Keratinocyte (primary cell): ENCODE results near the gene MLXIP. TPM values are rescaled to one million over a fixed set of nuclear protein-coding genes. Genes with fewer than 3 reads are reported as not detected.
A peak's percentile ranks its signal among the peaks of the same experiment; 100 is the strongest.

Experiments used
- DNase-seq: peaks from one replicate; pipeline ENCODE4 v3.0.0-alpha.2; 2011; ENCODE audit warnings: low read depth, missing footprints, low spot score
- FAIRE-seq: peaks from 2 replicates; lab custom pipeline; 2011; peaks lifted over from hg19 to GRCh38; lab: Jason Lieb, UNC
- H2AFZ ChIP-seq: 2 replicates; pipeline ENCODE4 v1.6.0; 2012; ENCODE audit warnings: low read length, control low read depth, inconsistent platforms; ENCODE audit not compliant: control insufficient read depth
- H3K27ac ChIP-seq: 2 replicates; pipeline ENCODE4 v1.5.1; 2011; ENCODE audit warnings: low read length; ENCODE audit not compliant: control insufficient read depth, insufficient read depth
- H3K27me3 ChIP-seq: 3 replicates; pipeline ENCODE4 v1.6.0; 2011; ENCODE audit warnings: low read length; ENCODE audit not compliant: control insufficient read depth, insufficient read depth; ENCODE audit errors: extremely low read depth
- H3K36me3 ChIP-seq, 2 experiments: 2 replicates in 1 of 2; 3 replicates in 1 of 2; pipeline ENCODE4 v1.5.1; 2011; ENCODE audit warnings: low read length in 2 of 2, mild to moderate bottlenecking in 1 of 2; ENCODE audit not compliant: control insufficient read depth in 2 of 2, insufficient read depth in 2 of 2; ENCODE audit errors: extremely low read depth in 1 of 2
- H3K4me1 ChIP-seq: 3 replicates; pipeline ENCODE4 v1.5.1; 2011; ENCODE audit warnings: low read length; ENCODE audit not compliant: control insufficient read depth, insufficient read depth; ENCODE audit errors: extremely low read depth
- H3K4me2 ChIP-seq: 3 replicates; pipeline ENCODE4 v1.6.0; 2011; ENCODE audit warnings: low read depth, low read length; ENCODE audit not compliant: control insufficient read depth, insufficient read depth; ENCODE audit errors: extremely low read depth
- H3K4me3 ChIP-seq, 3 experiments: fragments of 200-600 bp in 1 of 3; sonication (generic) in 1 of 3; 2 replicates in 2 of 3; 3 replicates in 1 of 3; pipeline ENCODE4 v1.5.1; 2011 to 2016; ENCODE audit warnings: low read length in 3 of 3, mild to moderate bottlenecking in 3 of 3, control low read depth in 2 of 3, inconsistent platforms in 1 of 3, low read depth in 1 of 3, mixed read lengths in 1 of 3, mixed run types in 1 of 3, moderate library complexity in 1 of 3; ENCODE audit not compliant: control insufficient read depth in 2 of 3, insufficient read depth in 2 of 3; ENCODE audit errors: extremely low read depth in 1 of 3
- H3K79me2 ChIP-seq: 2 replicates; pipeline ENCODE4 v1.6.0; 2012; ENCODE audit warnings: low read length; ENCODE audit not compliant: control insufficient read depth, insufficient read depth
- H3K9ac ChIP-seq: 3 replicates; pipeline ENCODE4 v1.6.0; 2011; ENCODE audit warnings: low read length; ENCODE audit not compliant: control insufficient read depth, insufficient read depth; ENCODE audit errors: extremely low read depth
- H3K9me1 ChIP-seq: 3 replicates; pipeline ENCODE4 v1.6.0; 2011; ENCODE audit warnings: low read length; ENCODE audit not compliant: control insufficient read depth, insufficient read depth; ENCODE audit errors: extremely low read depth
- H3K9me3 ChIP-seq: 2 replicates; pipeline ENCODE4 v1.5.1; 2012; ENCODE audit warnings: low read depth, low read length; ENCODE audit not compliant: control insufficient read depth
- H4K20me1 ChIP-seq: 3 replicates; pipeline ENCODE4 v1.6.0; 2011; ENCODE audit warnings: low read length; ENCODE audit not compliant: control insufficient read depth, insufficient read depth; ENCODE audit errors: extremely low read depth
- CTCF ChIP-seq, 3 experiments: IDR thresholded peaks in 1 of 3; conservative IDR thresholded peaks in 1 of 3; optimal IDR thresholded peaks in 1 of 3; 2 replicates in 2 of 3; 3 replicates in 1 of 3; pipeline versions ENCODE3 to v1.5.1; 2011; ENCODE audit warnings: low read length in 3 of 3, mild to moderate bottlenecking in 3 of 3, moderate library complexity in 2 of 3, control low read depth in 1 of 3, inconsistent platforms in 1 of 3; ENCODE audit not compliant: insufficient read depth in 2 of 3; ENCODE audit errors: extremely low read depth in 1 of 3
- EZH2 ChIP-seq: IDR thresholded peaks from one replicate; pipeline ENCODE4 v1.6.1; 2012; ENCODE audit warnings: inconsistent platforms, mild to moderate bottlenecking, low read length, moderate library complexity
- dilution Hi-C: fragments of 300-500 bp; cut with MboI; formaldehyde crosslinking; loops from one replicate; pipeline ENCODE4 v1.7.0; 2020; ENCODE audit warnings: low sequenced_read_pairs; ENCODE audit not compliant: extremely low pct_ligation_motif_present
- polyA plus RNA-seq, 5 experiments: library from polyadenylated mRNA; depleted of rRNA in 3 of 5; stranded (reverse) in 3 of 5; stranded (forward) in 1 of 5; unstranded in 1 of 5; fragments of >200 nt; gene quantifications; 1 replicate in 1 of 5; 2 replicates in 3 of 5; 3 replicates in 1 of 5; pipeline versions ENCODE4 v1.2.1 to v1.2.3, GENCODE V29; 2011 to 2012; ENCODE audit warnings: missing spikeins in 2 of 5, low read depth in 1 of 5, low replicate concordance in 1 of 5

MLXIP gene
- polyA plus RNA-seq, 1 donor (not counting 4 experiments of a cell fraction or from before 2014, with no cell fraction given): 5.5 TPM

- DNase-seq: no peak
- no peak overlapping the region for H2AFZ ChIP-seq
- H3K27me3 ChIP-seq: no peaks in the 10 kb centered on the region
- H3K27ac ChIP-seq: no peak overlapping the region
- FAIRE-seq: no peak
- H3K79me2 ChIP-seq: no peaks in the 10 kb centered on the region
- peaks cover 2% of the 10 kb centered on the region for H3K4me1 ChIP-seq
- no peaks in the 10 kb centered on the region for H3K9me1 ChIP-seq
- H3K4me2 ChIP-seq: no peak overlapping the region
- no peaks in the 10 kb centered on the region for H3K9me3 ChIP-seq
- H3K9ac ChIP-seq: no peak overlapping the region
- TF ChIP-seq CTCF (optimal IDR thresholded peaks at IDR 0.05 in 1 of 3, IDR thresholded peaks at IDR 0.05 in 1 of 3, conservative IDR thresholded peaks at IDR 0.05 in 1 of 3; ENCODE audit: extremely low read depth in 1 of 3, insufficient read depth in 2 of 3, low read length in 3 of 3) (peak in 1 of 3 experiments; percentile 32), EZH2 (no peak)
- H3K4me3 ChIP-seq: no peak overlapping the region
- H3K36me3 ChIP-seq: no peaks in the 10 kb centered on the region
- H4K20me1 ChIP-seq: no peaks in the 10 kb centered on the region
- dilution Hi-C loops: no loop called here
These were observed 81.3 kb downstream of the MLXIP start for GRCh38 chr12:122159882-122160281.

GRCh38 chr12:122160761-122161160, 82.2 kb downstream of the MLXIP start:
- Histone ChIP-seq H3K4me2 (no peak overlapping the region), H3K27ac (no peak overlapping the region), H3K9me1 (no peaks in the 10 kb centered on the region), H3K79me2 (no peaks in the 10 kb centered on the region), H3K9ac (no peak overlapping the region), H4K20me1 (no peaks in the 10 kb centered on the region), H3K9me3 (no peaks in the 10 kb centered on the region), H2AFZ (no peak overlapping the region), H3K36me3 (no peaks in the 10 kb centered on the region), H3K4me1 (peaks cover 2% of the 10 kb centered on the region), H3K4me3 (no peak overlapping the region), H3K27me3 (no peaks in the 10 kb centered on the region)
- no peak for DNase-seq
- FAIRE-seq: no peak
- dilution Hi-C loops: no loop called here
- TF ChIP-seq EZH2 (no peak), CTCF (optimal IDR thresholded peaks at IDR 0.05 in 1 of 3, IDR thresholded peaks at IDR 0.05 in 1 of 3, conservative IDR thresholded peaks at IDR 0.05 in 1 of 3; ENCODE audit: extremely low read depth in 1 of 3, insufficient read depth in 2 of 3, low read length in 3 of 3) (no peak)
